Measurements from ENCODE around the gene HDGF. TPM values are rescaled to one million over a fixed set of nuclear protein-coding genes. Genes with fewer than 3 reads are reported as not detected.

The HDGF gene
- total RNA-seq, 4 donors from 2014 or later: 86.5 to 126 (median 113) TPM

GRCh38 chr1:156748670-156749418 lies 2.6 kb downstream of the HDGF start:
- TF ChIP-seq CTCF (IDR thresholded peaks at IDR 0.05; ENCODE audit: low read depth): no peak

DNA sequence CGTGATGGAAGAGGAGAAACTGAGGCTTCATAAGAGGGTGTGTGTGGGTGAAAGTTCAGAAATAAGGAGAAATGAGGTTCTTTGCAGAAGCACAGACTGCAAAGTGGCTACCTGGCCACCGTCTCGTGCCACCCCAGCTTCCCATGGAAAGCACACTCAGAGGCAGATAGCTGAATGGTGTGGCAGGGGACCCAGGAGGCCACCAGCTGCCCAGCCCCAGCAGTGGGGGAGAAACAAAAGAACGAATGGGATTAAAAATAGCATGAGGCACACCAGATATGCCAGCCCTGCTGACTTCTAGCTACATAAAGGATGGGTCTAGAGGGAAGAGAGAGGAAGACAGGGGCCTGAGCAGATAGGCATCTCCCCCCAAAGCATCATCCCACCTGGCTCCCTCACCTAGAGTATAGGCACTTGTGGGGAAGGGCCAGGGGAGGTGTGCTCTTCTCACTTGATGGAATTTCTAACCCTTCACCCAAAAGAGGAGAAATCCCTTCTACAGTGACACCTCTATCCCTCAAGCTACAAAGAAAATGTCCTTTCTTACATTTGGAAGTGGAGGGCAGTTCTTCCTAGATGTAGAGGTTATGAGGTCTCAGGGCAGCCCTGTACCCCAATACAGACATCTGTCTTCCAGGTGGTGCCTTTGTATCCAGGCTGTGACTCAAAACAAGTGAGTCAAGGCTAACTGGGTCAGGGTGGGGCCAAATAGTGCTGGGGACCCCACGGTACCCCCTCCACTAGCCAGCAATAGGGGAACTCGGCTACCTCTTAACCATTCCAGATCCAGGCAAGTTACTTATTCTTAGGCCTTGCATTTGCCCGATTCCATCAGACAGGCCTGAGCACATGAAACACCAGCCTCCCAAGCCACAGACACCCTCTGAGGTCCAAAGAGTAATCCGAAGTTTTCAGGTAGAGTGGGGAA lies 3.5 kb downstream of the HDGF start:
- TF ChIP-seq CTCF (IDR thresholded peaks at IDR 0.05; ENCODE audit: low read depth): no peak

- TF ChIP-seq CTCF (IDR thresholded peaks at IDR 0.05; ENCODE audit: low read depth): no peak
These were observed 4.5 kb downstream of the HDGF start for GRCh38 chr1:156746728-156747631.

DNA sequence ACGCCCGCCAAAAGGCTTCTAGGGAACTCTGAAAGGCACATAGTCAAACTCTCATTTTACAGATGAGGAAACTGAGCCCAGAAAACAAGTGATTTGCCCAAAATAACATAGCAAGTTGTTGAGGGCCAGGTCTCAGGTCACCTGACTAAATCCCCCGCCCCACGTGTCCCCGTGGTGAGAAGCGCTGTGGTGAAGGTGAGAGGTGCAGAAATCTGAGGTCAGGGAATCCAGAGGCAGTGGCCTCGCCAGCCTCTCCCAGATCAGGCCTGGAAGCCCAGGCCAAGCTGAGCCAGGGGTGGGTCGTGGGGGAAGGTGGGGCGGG lies 5.1 kb downstream of the HDGF start:
- no peak for TF ChIP-seq CTCF (IDR thresholded peaks at IDR 0.05; ENCODE audit: low read depth)

DNA sequence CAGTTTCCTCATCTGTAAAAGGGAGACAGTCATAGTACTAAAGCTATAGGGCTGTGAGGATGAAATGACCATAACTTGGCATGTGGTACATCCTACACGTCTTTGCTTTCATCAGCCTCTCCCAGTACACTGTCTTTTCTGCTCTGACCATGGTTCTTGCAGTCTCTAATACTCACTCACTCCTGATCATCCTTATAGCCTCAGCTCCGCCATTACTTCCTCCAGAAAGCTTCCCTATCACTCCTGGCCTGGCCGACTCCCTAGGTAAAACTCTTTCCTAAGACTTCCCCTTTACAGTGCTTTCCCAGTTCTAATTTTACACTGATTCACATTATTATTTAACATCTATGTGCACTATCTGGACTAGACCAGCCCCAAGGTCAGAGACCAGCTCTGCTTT lies 5.6 kb downstream of the HDGF start:
- TF ChIP-seq CTCF (IDR thresholded peaks at IDR 0.05; ENCODE audit: low read depth): no peak

DNA sequence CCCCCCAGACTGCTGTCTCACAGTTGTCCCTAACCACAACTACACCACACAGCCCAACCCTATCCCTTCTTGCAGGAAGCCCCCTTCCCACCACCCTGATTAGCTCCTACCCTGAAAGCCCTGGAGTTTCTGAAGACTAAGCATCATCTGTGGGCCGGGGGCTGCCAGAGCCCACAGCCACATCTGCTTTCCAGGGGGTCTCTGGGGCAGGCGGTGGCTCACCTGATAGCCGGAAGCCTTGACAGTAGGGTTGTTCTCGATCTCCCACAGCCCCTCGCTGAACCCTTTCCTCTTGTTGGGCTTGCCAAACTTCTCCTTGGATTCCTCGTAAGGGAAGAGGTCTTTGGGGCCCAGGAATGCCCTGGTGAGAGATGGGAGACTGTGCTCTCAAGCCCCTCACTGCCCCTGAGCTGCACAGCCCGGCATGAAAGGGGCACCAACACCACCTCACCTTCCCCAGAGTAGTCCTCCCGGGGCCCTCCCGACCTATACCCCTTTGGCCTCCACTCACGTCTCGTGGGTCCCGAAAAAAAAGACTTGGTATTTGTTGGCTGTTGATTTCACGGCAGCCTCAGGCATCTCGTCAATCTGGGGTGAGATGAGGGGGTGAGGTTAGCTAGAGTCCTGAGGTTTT lies 6.6 kb downstream of the HDGF start:
- TF ChIP-seq CTCF (IDR thresholded peaks at IDR 0.05; ENCODE audit: low read depth): no peak
